Thymus (tissue), 11 donors: ENCODE measurements around the gene NME1. TPM values are rescaled to one million over a fixed set of nuclear protein-coding genes. Genes with fewer than 3 reads are reported as not detected.

Source experiments
- DNase-seq, 9 donors: peaks; one replicate each; pipeline ENCODE4 v3.0.0-alpha.2; 2013; ENCODE audit warnings: low spot score in 9 of 9, low read depth in 6 of 9, missing footprints in 1 of 9
- H3K27ac ChIP-seq, 2 donors: one replicate each; pipeline ENCODE4 v1.5.1; 2013; ENCODE audit warnings: control low read depth in 1 of 2, low read depth in 1 of 2, low read length in 1 of 2, mild to moderate bottlenecking in 1 of 2, moderate library complexity in 1 of 2
- H3K27me3 ChIP-seq, 2 donors: one replicate each; pipeline ENCODE4 v1.5.1; 2013; ENCODE audit warnings: low read length in 1 of 2; ENCODE audit not compliant: control insufficient read depth in 2 of 2, insufficient read depth in 1 of 2
- H3K36me3 ChIP-seq, 2 donors: one replicate each; pipeline ENCODE4 v1.5.1; 2013; ENCODE audit warnings: low read length in 1 of 2, mild to moderate bottlenecking in 1 of 2, moderate library complexity in 1 of 2; ENCODE audit not compliant: control insufficient read depth in 2 of 2, insufficient read depth in 2 of 2
- H3K4me1 ChIP-seq, 2 donors: one replicate each; pipeline ENCODE4 v1.5.1; 2013; ENCODE audit warnings: low read length in 2 of 2; ENCODE audit not compliant: control insufficient read depth in 2 of 2, insufficient read depth in 2 of 2
- H3K4me3 ChIP-seq, 2 donors: one replicate each; pipeline ENCODE4 v1.5.1; 2013; ENCODE audit warnings: low read length in 2 of 2, control low read depth in 1 of 2, mild to moderate bottlenecking in 1 of 2
- H3K9me3 ChIP-seq, 2 donors: one replicate each; pipeline ENCODE4 v1.5.1; 2013; ENCODE audit warnings: low read length in 1 of 2, mild to moderate bottlenecking in 1 of 2; ENCODE audit not compliant: control insufficient read depth in 2 of 2, insufficient read depth in 1 of 2
- WGBS: extraction: QIAGEN DNeasy Blood & Tissue Kit; methylation state at CpG from one replicate; pipeline ENCODE4 v1.1.7; 2013; 5-methylcytosine and 5-hydroxymethylcytosine counted together
- polyA plus RNA-seq: library from polyadenylated mRNA; stranded (reverse); fragments of 200-250 nt; gene quantifications from one replicate; pipeline ENCODE4 v1.2.3, GENCODE V29; 2013
- total RNA-seq: library from RNA; stranded (reverse); fragments of 120-200 nt; gene quantifications from one replicate; pipeline ENCODE4 v1.2.4, GENCODE V29; 2013
- donor health status: healthy.

The NME1 gene
- total and polyA plus RNA-seq, 2 donors: 58.5 to 141 TPM

DNA sequence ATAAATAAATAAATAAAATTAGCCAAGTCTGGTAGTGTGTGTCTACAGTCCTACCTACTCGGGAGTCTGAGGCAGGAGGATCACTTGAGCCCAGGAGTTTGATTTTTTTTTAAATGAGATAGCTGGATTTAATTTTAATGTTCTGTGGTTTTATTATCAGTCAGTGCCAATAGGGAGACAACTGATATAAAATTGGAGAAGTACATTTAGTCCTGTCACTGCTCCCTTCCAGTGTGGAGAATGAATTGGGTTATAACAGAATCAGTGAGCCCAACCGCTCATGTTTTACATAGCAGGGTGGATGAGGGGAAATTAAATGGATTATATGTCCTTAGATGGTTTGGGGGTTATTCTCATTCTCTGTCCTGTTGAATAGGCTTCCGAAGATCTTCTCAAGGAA lies 6.2 kb downstream of the NME1 start:
- Histone ChIP-seq H3K9me3 (no peaks in the 10 kb centered on the region), H3K27ac (no peak overlapping the region), H3K4me3 (no peak overlapping the region), H3K4me1 (peaks cover 0 to under 1% of the 10 kb centered on the region in 2 donors), H3K36me3 (peaks cover 26 to 32% of the 10 kb centered on the region in 2 donors), H3K27me3 (no peaks in the 10 kb centered on the region)
- over 99% methylated on average over 3 of the region's 3 CpGs for WGBS
- no peak for DNase-seq

- Histone ChIP-seq H3K4me1 (peaks cover 0 to 8% of the 10 kb centered on the region in 2 donors), H3K27ac (no peak overlapping the region), H3K4me3 (no peak overlapping the region), H3K36me3 (peaks cover 26 to 31% of the 10 kb centered on the region in 2 donors), H3K27me3 (no peaks in the 10 kb centered on the region), H3K9me3 (no peaks in the 10 kb centered on the region)
- no peak for DNase-seq
- 58% methylated on average over 3 of the region's 3 CpGs for WGBS
Measured at GRCh38 chr17:51161541-51161940, 8.2 kb downstream of the NME1 start.

DNA sequence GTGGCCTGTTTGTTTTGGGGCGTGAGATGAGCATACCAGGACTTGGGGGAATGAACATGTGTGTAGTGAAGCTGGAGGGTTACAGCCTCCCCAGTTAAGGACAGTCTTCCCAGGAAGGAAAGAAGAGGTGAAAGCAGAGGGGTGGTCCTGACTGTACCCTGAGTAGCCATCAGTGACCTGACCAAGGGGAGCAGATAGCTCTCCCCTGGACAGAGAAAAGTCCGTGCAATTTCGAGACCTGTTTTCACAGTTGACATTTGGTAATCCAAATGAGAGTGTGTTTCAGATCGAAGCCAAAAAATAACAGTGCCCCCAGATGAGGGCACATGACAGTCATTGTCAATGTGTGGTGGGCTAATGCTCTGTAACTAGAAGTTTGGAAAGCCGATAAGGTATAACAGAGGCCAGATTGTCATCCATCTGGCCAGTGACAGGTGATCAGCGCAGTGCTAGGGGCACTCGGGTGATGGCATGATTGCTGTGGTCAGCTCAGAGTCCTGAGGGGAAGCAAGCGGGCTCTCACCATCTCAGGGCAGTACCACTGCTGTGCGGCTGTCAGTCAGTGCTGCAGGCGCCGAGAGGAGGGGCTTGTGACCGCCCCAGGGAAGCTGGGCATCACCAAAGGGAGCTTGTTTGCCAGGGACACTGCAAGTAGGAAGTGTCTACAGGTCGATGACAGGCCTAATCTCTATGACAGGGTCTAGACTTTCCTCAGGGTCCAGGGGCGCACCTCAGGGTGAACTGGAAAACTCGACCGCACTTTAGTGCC lies 11.7 kb downstream of the NME1 start:
- Histone ChIP-seq H3K4me1 (peaks cover 0 to 18% of the 10 kb centered on the region in 2 donors), H3K4me3 (peak overlapping the region in 1 of 2 donors; percentile 80), H3K27me3 (no peaks in the 10 kb centered on the region), H3K36me3 (peaks cover 21 to 33% of the 10 kb centered on the region in 2 donors), H3K27ac (no peak overlapping the region), H3K9me3 (no peaks in the 10 kb centered on the region)
- WGBS: 92% methylated on average over 16 of the region's 16 CpGs
- DNase-seq: no peak

DNA sequence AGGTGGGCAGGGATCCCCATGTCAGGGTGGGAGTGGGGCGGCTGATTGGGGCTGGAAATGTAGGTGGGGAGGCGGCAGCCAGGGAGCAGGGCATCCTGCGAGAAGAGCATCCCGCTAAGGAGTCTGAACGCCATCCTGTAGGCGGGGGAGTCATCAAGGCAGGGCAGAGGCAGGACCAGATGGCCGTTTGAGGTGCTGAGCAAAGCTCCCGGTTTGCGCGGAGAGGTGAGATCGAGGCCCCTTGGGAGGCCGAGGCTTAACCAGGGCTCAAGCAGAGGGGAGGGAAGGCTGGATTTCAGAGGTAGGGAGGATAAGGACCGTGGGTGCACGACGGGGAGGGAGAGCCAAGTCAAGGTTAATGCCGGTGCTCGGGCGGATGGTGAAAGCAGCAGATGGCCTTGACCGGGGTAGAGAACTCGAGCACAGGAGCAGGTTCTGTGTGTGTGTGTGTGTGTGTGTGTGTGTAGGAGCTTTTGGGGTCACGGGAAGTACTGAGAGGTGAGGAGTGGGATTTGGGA lies 12.4 kb downstream of the NME1 start:
- peaks cover 19 to 35% of the 10 kb centered on the region in 2 donors for H3K36me3 ChIP-seq

GRCh38 chr17:51166198-51166986 lies 13.0 kb downstream of the NME1 start, which contains the start of gene NME2:
NME2 (plus strand) TSS chr17:51166411; CDS start chr17:51166831, 420 bp downstream.
- DNase-seq: peak in 8 of 9 donors; percentile 9 to 66 (median 48)
- Histone ChIP-seq H3K4me3 (peak within 1 kb of the TSS; percentile 78 to 80), H3K9me3 (no peaks in the 10 kb centered on the region), H3K36me3 (peaks cover 13 to 33% of the 10 kb centered on the region in 2 donors), H3K4me1 (peaks cover 0 to 18% of the 10 kb centered on the region in 2 donors), H3K27ac (peak within 1 kb of the TSS; percentile 67 to 89), H3K27me3 (no peaks in the 10 kb centered on the region)
- under 1% methylated on average over 98 of the region's 98 CpGs for WGBS

More for the DNA sequence above, 12.4 kb downstream of the NME1 start:
- WGBS: 31% methylated on average over 21 of the region's 21 CpGs
- Histone ChIP-seq H3K27me3 (no peaks in the 10 kb centered on the region), H3K4me3 (peak overlapping the region; percentile 78 to 80), H3K27ac (peak overlapping the region; percentile 67 to 89), H3K4me1 (peaks cover 0 to 18% of the 10 kb centered on the region in 2 donors), H3K9me3 (no peaks in the 10 kb centered on the region)
- DNase-seq: peak in 3 of 9 donors; percentile 6 to 42 (median 8)

GRCh38 chr17:51166987-51167931 lies 13.9 kb downstream of the NME1 start:
- peak in 7 of 9 donors; percentile 27 to 76 (median 47) for DNase-seq
- 17% methylated on average over 42 of the region's 42 CpGs for WGBS
- peaks cover 0 to 18% of the 10 kb centered on the region in 2 donors for H3K4me1 ChIP-seq
- peak overlapping the region; percentile 52 to 55 for H3K27ac ChIP-seq
- H3K27me3 ChIP-seq: no peaks in the 10 kb centered on the region
- H3K4me3 ChIP-seq: peak overlapping the region; percentile 78 to 80
- no peaks in the 10 kb centered on the region for H3K9me3 ChIP-seq
- peaks cover 5 to 33% of the 10 kb centered on the region in 2 donors for H3K36me3 ChIP-seq

DNA sequence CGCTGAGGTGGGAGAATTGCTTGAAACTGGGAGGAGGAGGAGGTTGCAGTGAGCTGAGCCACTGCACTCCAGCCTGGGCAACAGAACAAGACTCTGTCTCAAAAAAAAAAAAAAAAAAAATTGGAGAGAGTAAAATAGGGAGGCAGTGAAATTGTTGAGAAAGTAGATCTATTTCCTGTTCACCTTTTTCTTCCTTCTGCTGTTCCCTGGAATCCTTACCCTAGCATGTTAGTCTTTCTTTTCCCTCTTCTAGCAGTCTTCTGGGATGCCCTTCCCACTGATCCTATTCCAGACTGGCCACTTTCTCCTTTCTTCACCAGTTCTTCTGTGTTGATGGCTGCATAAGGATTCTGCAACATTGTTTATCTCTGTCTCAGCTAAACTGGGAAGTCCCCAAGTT lies 16.0 kb downstream of the NME1 start:
- H3K36me3 ChIP-seq: peaks cover 7 to 31% of the 10 kb centered on the region in 2 donors
- H3K27me3 ChIP-seq: no peaks in the 10 kb centered on the region
- no peak for DNase-seq
- peaks cover 0 to 18% of the 10 kb centered on the region in 2 donors for H3K4me1 ChIP-seq
- no peaks in the 10 kb centered on the region for H3K9me3 ChIP-seq
- H3K4me3 ChIP-seq: no peak overlapping the region
- WGBS: 98% methylated on average over 1 of the region's 1 CpG
- H3K27ac ChIP-seq: no peak overlapping the region

GRCh38 chr17:51170736-51171135 lies 17.4 kb downstream of the NME1 start:
- 92% methylated on average over 2 of the region's 2 CpGs for WGBS
- Histone ChIP-seq H3K4me1 (peaks cover 0 to 13% of the 10 kb centered on the region in 2 donors), H3K27ac (no peak overlapping the region), H3K4me3 (no peak overlapping the region), H3K9me3 (no peaks in the 10 kb centered on the region), H3K36me3 (peaks cover 16 to 31% of the 10 kb centered on the region in 2 donors), H3K27me3 (no peaks in the 10 kb centered on the region)
- no peak for DNase-seq
